Measurements from ENCODE around the gene ITGB1BP1. TPM values are rescaled to one million over a fixed set of nuclear protein-coding genes. Genes with fewer than 3 reads are reported as not detected.
A peak's percentile ranks its signal among the peaks of the same experiment; 100 is the strongest.

Gene ITGB1BP1
- total RNA-seq, 1 donor from 2014 or later = 25.4 TPM

- H3K27me3 ChIP-seq = no peaks in the 10 kb centered on the region
- H3K4me3 ChIP-seq = no peak overlapping the region
- DNase-seq (ENCODE audit: low spot score in 2 of 2) = no peak
- H3K36me3 ChIP-seq = peaks cover 43 to 88% of the 10 kb centered on the region in 2 donors
- intact Hi-C loops (cut with DNase I) = no loop called here
- TF ChIP-seq CTCF (IDR thresholded peaks at IDR 0.05) = no peak
- no peak overlapping the region for H3K27ac ChIP-seq
- no peaks in the 10 kb centered on the region for H3K9me3 ChIP-seq
- no peaks in the 10 kb centered on the region for H3K4me1 ChIP-seq
Observed at GRCh38 chr2:9359463-9359862, 63.9 kb downstream of the ITGB1BP1 start.

GRCh38 chr2:9358846-9359245 lies 64.5 kb downstream of the ITGB1BP1 start:
- Histone ChIP-seq H3K27me3 (no peaks in the 10 kb centered on the region), H3K27ac (no peak overlapping the region), H3K9me3 (no peaks in the 10 kb centered on the region), H3K4me3 (no peak overlapping the region), H3K4me1 (no peaks in the 10 kb centered on the region), H3K36me3 (peaks cover 43 to 89% of the 10 kb centered on the region in 2 donors)
- intact Hi-C loops (cut with DNase I) = no loop called here
- no peak for TF ChIP-seq CTCF (IDR thresholded peaks at IDR 0.05)
- no peak for DNase-seq (ENCODE audit: low spot score in 2 of 2)

- Histone ChIP-seq H3K27ac (no peak overlapping the region), H3K27me3 (no peaks in the 10 kb centered on the region), H3K9me3 (no peaks in the 10 kb centered on the region), H3K4me3 (peak overlapping the region in 1 of 2 donors; percentile 2), H3K4me1 (no peaks in the 10 kb centered on the region), H3K36me3 (peaks cover 68 to 91% of the 10 kb centered on the region in 2 donors)
- peak in 1 of 2 donors; percentile 37 for DNase-seq (ENCODE audit: low spot score in 2 of 2)
- no peak for TF ChIP-seq CTCF (IDR thresholded peaks at IDR 0.05)
- intact Hi-C loops (cut with DNase I) = no loop called here
Observed at GRCh38 chr2:9356261-9356660, 67.1 kb downstream of the ITGB1BP1 start.

- H3K27me3 ChIP-seq = no peaks in the 10 kb centered on the region
- no peak for DNase-seq (ENCODE audit: low spot score in 2 of 2)
- no peak overlapping the region for H3K4me3 ChIP-seq
- H3K4me1 ChIP-seq = no peaks in the 10 kb centered on the region
- H3K9me3 ChIP-seq = no peaks in the 10 kb centered on the region
- TF ChIP-seq CTCF (IDR thresholded peaks at IDR 0.05) = no peak
- H3K36me3 ChIP-seq = peaks cover 68 to 92% of the 10 kb centered on the region in 2 donors
- H3K27ac ChIP-seq = no peak overlapping the region
- intact Hi-C loops (cut with DNase I) = no loop called here
Observed at GRCh38 chr2:9355716-9356115, 67.6 kb downstream of the ITGB1BP1 start.

GRCh38 chr2:9355270-9355669 lies 68.1 kb downstream of the ITGB1BP1 start:
- H3K4me1 ChIP-seq = no peaks in the 10 kb centered on the region
- no peak overlapping the region for H3K4me3 ChIP-seq
- H3K9me3 ChIP-seq = no peaks in the 10 kb centered on the region
- no peak for DNase-seq (ENCODE audit: low spot score in 2 of 2)
- intact Hi-C loops (cut with DNase I) = no loop called here
- H3K36me3 ChIP-seq = peaks cover 70 to 93% of the 10 kb centered on the region in 2 donors
- TF ChIP-seq CTCF (IDR thresholded peaks at IDR 0.05) = no peak
- H3K27ac ChIP-seq = no peak overlapping the region
- no peaks in the 10 kb centered on the region for H3K27me3 ChIP-seq

GRCh38 chr2:9354318-9354717 lies 69.0 kb downstream of the ITGB1BP1 start:
- intact Hi-C loops (cut with DNase I) = no loop called here
- Histone ChIP-seq H3K36me3 (peaks cover 65 to 86% of the 10 kb centered on the region in 2 donors), H3K27me3 (no peaks in the 10 kb centered on the region), H3K9me3 (no peaks in the 10 kb centered on the region), H3K4me3 (no peak overlapping the region), H3K4me1 (no peaks in the 10 kb centered on the region), H3K27ac (no peak overlapping the region)
- TF ChIP-seq CTCF (IDR thresholded peaks at IDR 0.05) = no peak
- DNase-seq (ENCODE audit: low spot score in 2 of 2) = peak in 1 of 2 donors; percentile 50
